GM12878 (cell line): ENCODE measurements around the gene ARHGAP26. TPM values are rescaled to one million over a fixed set of nuclear protein-coding genes. Genes with fewer than 3 reads are reported as not detected.

ENCODE experiments used
- ATF3 ChIP-seq: IDR thresholded peaks from 2 replicates; pipeline ENCODE4 v1.6.1; 2011; ENCODE audit warnings: low read depth, mild to moderate bottlenecking, low read length, moderate library complexity, borderline replicate concordance; ENCODE audit errors: extremely low read depth
- BCL11A ChIP-seq: IDR thresholded peaks from 2 replicates; pipeline ENCODE4 v1.6.1; 2011; ENCODE audit warnings: low read depth, low read length
- BMI1 ChIP-seq: fragments of 450-650 bp; IDR thresholded peaks from 2 replicates; pipeline ENCODE4 v1.6.1; 2016; ENCODE audit warnings: mild to moderate bottlenecking, moderate library complexity, borderline replicate concordance
- CREM ChIP-seq: IDR thresholded peaks from 2 replicates; pipeline ENCODE4 v1.6.1; 2014; ENCODE audit warnings: antibody characterized with exemption, low read depth
- E2F8 ChIP-seq: fragments of 450-650 bp; IDR thresholded peaks from 2 replicates; pipeline ENCODE4 v1.6.1; 2018; ENCODE audit warnings: mild to moderate bottlenecking, low read depth, moderate library complexity; ENCODE audit not compliant: partially characterized antibody
- FOS ChIP-seq: IDR thresholded peaks from 3 replicates; pipeline ENCODE4 v1.6.1; 2011; ENCODE audit warnings: borderline replicate concordance; ENCODE audit not compliant: insufficient read length; ENCODE audit errors: extremely low read depth
- HCFC1 ChIP-seq: fragments of 150-350 bp; IDR thresholded peaks from 2 replicates; pipeline ENCODE4 v1.6.1; 2014; ENCODE audit warnings: low read length
- HDGF ChIP-seq: fragments of 450-650 bp; IDR thresholded peaks from 2 replicates; pipeline ENCODE4 v1.6.1; 2016; ENCODE audit warnings: antibody characterized with exemption
- IKZF1 ChIP-seq: fragments of 450-650 bp; conservative IDR thresholded peaks from 2 replicates; pipeline ENCODE4 v1.6.1; 2017; ENCODE audit warnings: antibody characterized with exemption, mild to moderate bottlenecking
- IRF3 ChIP-seq: fragments of 450-650 bp; IDR thresholded peaks from 2 replicates; pipeline ENCODE4 v1.6.1; 2014; ENCODE audit warnings: mild to moderate bottlenecking
- IRF4 ChIP-seq: IDR thresholded peaks from 2 replicates; pipeline ENCODE4 v1.6.1; 2011; ENCODE audit warnings: low read depth, low read length
- MYB ChIP-seq: fragments of 150-350 bp; IDR thresholded peaks from 2 replicates; pipeline ENCODE4 v1.6.1; 2014; ENCODE audit warnings: mild to moderate bottlenecking, low read depth, low read length, borderline replicate concordance
- NFIC ChIP-seq: IDR thresholded peaks from 2 replicates; pipeline ENCODE4 v1.6.1; 2012; ENCODE audit warnings: low read depth, mild to moderate bottlenecking, inconsistent platforms, low read length, moderate library complexity
- NR2C2 ChIP-seq: IDR thresholded peaks from 2 replicates; pipeline ENCODE4 v1.6.1; 2011; ENCODE audit warnings: borderline replicate concordance, low read depth; ENCODE audit not compliant: control insufficient read depth, insufficient read length
- PAX5 ChIP-seq: IDR thresholded peaks from 2 replicates; pipeline ENCODE4 v1.6.1; 2011; ENCODE audit warnings: low read depth, low read length, borderline replicate concordance
- POU2F2 ChIP-seq: IDR thresholded peaks from 3 replicates; pipeline ENCODE4 v1.6.1; 2011; ENCODE audit warnings: low read depth, mild to moderate bottlenecking, low read length, borderline replicate concordance
- RAD51 ChIP-seq: fragments of 450-650 bp; IDR thresholded peaks from 2 replicates; pipeline ENCODE4 v1.6.1; 2016; ENCODE audit warnings: moderate library complexity, mild to moderate bottlenecking, inconsistent platforms
- RELA ChIP-seq: fragments of 450-650 bp; IDR thresholded peaks from 2 replicates; pipeline ENCODE4 v1.8.0; 2014; ENCODE audit warnings: borderline replicate concordance; ENCODE audit not compliant: partially characterized antibody
- SMARCA5 ChIP-seq: fragments of 450-650 bp; IDR thresholded peaks from 2 replicates; pipeline ENCODE4 v1.6.1; 2017; ENCODE audit warnings: mild to moderate bottlenecking
- SREBF1 ChIP-seq: IDR thresholded peaks from 2 replicates; pipeline ENCODE4 v1.6.1; 2012; ENCODE audit warnings: mild to moderate bottlenecking, low read length
- TBL1XR1 ChIP-seq: IDR thresholded peaks from 2 replicates; pipeline ENCODE4 v1.6.1; 2012; ENCODE audit warnings: low read depth, low read length, improper control_type of control experiment
- ZNF274 ChIP-seq: IDR thresholded peaks from one replicate; pipeline ENCODE4 v1.8.0; 2011; ENCODE audit not compliant: insufficient read length, insufficient read depth
- ZSCAN29 ChIP-seq: fragments of 450-650 bp; IDR thresholded peaks from 2 replicates; pipeline ENCODE4 v1.6.1; 2017; ENCODE audit warnings: mild to moderate bottlenecking, moderate library complexity
- polyA plus RNA-seq, 11 experiments: library from polyadenylated mRNA; depleted of rRNA in 4 of 11; unstranded in 6 of 11; stranded (reverse) in 5 of 11; fragments of >200 nt; fragmentation: Nextera tagmentation in 4 of 11; fragmentation: Illumina TruSeq in 1 of 11; extraction: Ambion mirVana in 4 of 11; extraction: Trizol in 1 of 11; gene quantifications; 1 replicate in 1 of 11; 2 replicates in 10 of 11; pipeline versions ENCODE4 v1.2.1 to v1.2.3, GENCODE V29; 2011 to 2016; ENCODE audit warnings: inconsistent platforms in 2 of 11, missing spikeins in 2 of 11, low read depth in 1 of 11
- total RNA-seq, 4 experiments: library from RNA; depleted of rRNA in 3 of 4; stranded (reverse); fragments of >200 nt in 3 of 4; fragmentation: Illumina TruSeq in 1 of 4; extraction: Trizol in 1 of 4; gene quantifications; 2 replicates each; pipeline versions ENCODE4 v1.2.1 to v1.2.3, GENCODE V29; 2013 to 2021
- TF ChIP-seq, protein P1 (sequence below): fragments of 450-650 bp; IDR thresholded peaks from 2 replicates; pipeline ENCODE4 v1.6.1; 2017; ENCODE audit warnings: borderline replicate concordance

ARHGAP26 gene
- total and polyA plus RNA-seq, 10 of the 15 experiments (the other 5 are each of a cell fraction or from before 2014, with no cell fraction given): 9.4 to 41.5 (median 19.3) TPM

DNA sequence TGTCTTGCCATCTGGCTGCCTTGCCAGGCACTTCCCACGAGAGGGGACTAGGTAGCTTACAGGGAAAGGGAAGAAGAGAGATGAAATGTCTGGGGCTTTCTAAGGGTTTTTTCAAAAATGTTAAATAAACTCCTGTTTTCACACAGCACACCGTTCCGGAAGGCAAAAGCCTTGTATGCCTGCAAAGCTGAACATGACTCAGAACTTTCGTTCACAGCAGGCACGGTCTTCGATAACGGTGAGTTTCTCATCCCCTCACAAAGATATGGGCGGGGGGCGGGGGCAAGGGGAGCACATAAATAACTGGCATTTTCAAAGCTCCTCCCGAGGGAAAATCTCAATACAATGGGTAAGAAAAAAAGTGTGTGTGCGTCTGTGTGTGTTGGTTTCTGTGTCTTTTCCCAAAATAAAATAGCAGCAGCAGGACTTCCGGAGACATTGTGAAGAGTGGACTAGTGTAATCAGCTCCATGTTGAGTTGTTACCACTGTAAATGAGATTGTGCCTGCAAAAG is 443.7 kb downstream of the ARHGAP26 start (continued):
- TF ChIP-seq ATF3: no peak
- peak; percentile 85 for TF ChIP-seq TBL1XR1
- no peak; the same call in 2 of the 3 replicates for TF ChIP-seq POU2F2
- TF ChIP-seq E2F8: no peak
- peak; percentile 74; the same call in 1 of the 2 replicates for TF ChIP-seq BCL11A
- TF ChIP-seq CREM: peak; percentile 74
- TF ChIP-seq RELA: peak; percentile 71
- TF ChIP-seq IRF3: no peak
- TF ChIP-seq MYB: peak; percentile 33; the same call in 1 of the 2 replicates
- no peak for TF ChIP-seq NR2C2
- TF ChIP-seq, protein P1, sequence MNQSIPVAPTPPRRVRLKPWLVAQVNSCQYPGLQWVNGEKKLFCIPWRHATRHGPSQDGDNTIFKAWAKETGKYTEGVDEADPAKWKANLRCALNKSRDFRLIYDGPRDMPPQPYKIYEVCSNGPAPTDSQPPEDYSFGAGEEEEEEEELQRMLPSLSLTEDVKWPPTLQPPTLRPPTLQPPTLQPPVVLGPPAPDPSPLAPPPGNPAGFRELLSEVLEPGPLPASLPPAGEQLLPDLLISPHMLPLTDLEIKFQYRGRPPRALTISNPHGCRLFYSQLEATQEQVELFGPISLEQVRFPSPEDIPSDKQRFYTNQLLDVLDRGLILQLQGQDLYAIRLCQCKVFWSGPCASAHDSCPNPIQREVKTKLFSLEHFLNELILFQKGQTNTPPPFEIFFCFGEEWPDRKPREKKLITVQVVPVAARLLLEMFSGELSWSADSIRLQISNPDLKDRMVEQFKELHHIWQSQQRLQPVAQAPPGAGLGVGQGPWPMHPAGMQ: no peak
- no peak for TF ChIP-seq HCFC1
- peak; percentile 79 for TF ChIP-seq IRF4
- no peak for TF ChIP-seq FOS
- TF ChIP-seq RAD51: peak; percentile 10; the same call in 1 of the 2 replicates
- TF ChIP-seq NFIC: no peak
- peak; percentile 81 for TF ChIP-seq PAX5
- TF ChIP-seq HDGF: no peak
- TF ChIP-seq SMARCA5: no peak
- no peak for TF ChIP-seq ZSCAN29
- peak; percentile 85 for TF ChIP-seq IKZF1
- TF ChIP-seq BMI1: no peak
- TF ChIP-seq SREBF1: no peak
- no peak for TF ChIP-seq ZNF274
